ENCODE measurements around the gene ZNF691. TPM values are rescaled to one million over a fixed set of nuclear protein-coding genes. Genes with fewer than 3 reads are reported as not detected.
A peak's percentile ranks its signal among the peaks of the same experiment; 100 is the strongest.
"Not testable (repeated sequence)": the region's sequence is repeated elsewhere in the genome, so short reads cannot be mapped to it uniquely, and the experiment has no call there.

The ZNF691 gene
- 10 to 100 TPM in 6 of 12 donors, 1 to 10 TPM in 5, not detected in 1; 8.5 to 16.3 (median 10.5) TPM for polyA plus RNA-seq (ENCODE audit: insufficient read length in 12 of 12)
- long read RNA-seq, donor 1, partial matches to known transcripts: 0 of 3 reads
- long read RNA-seq, donor 1, other reads (novel, unspliced or antisense): 0 of 3 reads
- long read RNA-seq, donor 2, partial matches to known transcripts: 0 of 3 reads
- long read RNA-seq, donor 2, other reads (novel, unspliced or antisense): 0 of 3 reads
- long read RNA-seq, donor 3, partial matches to known transcripts: 0 of 2 reads
- long read RNA-seq, donor 3, other reads (novel, unspliced or antisense): 0 of 2 reads
- long read RNA-seq, donor 4, partial matches to known transcripts: 0 of 3 reads
- long read RNA-seq, donor 4, other reads (novel, unspliced or antisense): 0 of 3 reads
- long read RNA-seq, donor 5, transcript ZNF691-206 (2 exons, 1,577 nt): major isoform, 6 of 8 reads
- long read RNA-seq, donor 5, partial matches to known transcripts: 0 of 8 reads
- long read RNA-seq, donor 5, other reads (novel, unspliced or antisense): 0 of 8 reads
- long read RNA-seq, donor 6, partial matches to known transcripts: 0 of 1 reads
- long read RNA-seq, donor 6, other reads (novel, unspliced or antisense): 0 of 1 reads
- long read RNA-seq, donor 7, partial matches to known transcripts: 0 of 2 reads
- long read RNA-seq, donor 7, other reads (novel, unspliced or antisense): 0 of 2 reads
- long read RNA-seq, donor 8, partial matches to known transcripts: 0 of 6 reads
- long read RNA-seq, donor 8, other reads (novel, unspliced or antisense): 0 of 6 reads
- long read RNA-seq, donor 9, partial matches to known transcripts: 0 of 1 reads
- long read RNA-seq, donor 9, other reads (novel, unspliced or antisense): 0 of 1 reads
- long read RNA-seq, donor 10, partial matches to known transcripts: 0 of 2 reads
- long read RNA-seq, donor 10, other reads (novel, unspliced or antisense): 0 of 2 reads
- long read RNA-seq, donor 11, partial matches to known transcripts: 5 of 13 reads
- long read RNA-seq, donor 11, other reads (novel, unspliced or antisense): 0 of 13 reads

GRCh38 chr1:42846257-42847110 lies at the start of gene ZNF691:
TSS of gene ZNF691 (plus strand) at chr1:42846613. CDS start at chr1:42849659, 3,046 bp downstream.
- DNase-seq: peak; percentile 97

- no peak for DNase-seq
These were observed 49.0 kb upstream of the ZNF691 start for GRCh38 chr1:42797414-42797813.

- no peak for DNase-seq
These were observed 48.4 kb upstream of the ZNF691 start for GRCh38 chr1:42797979-42798378.

GRCh38 chr1:42801832-42802473 lies 44.5 kb upstream of the ZNF691 start:
- peak; percentile 48 for DNase-seq

GRCh38 chr1:42806171-42806570 lies 40.2 kb upstream of the ZNF691 start:
- DNase-seq: no peak

GRCh38 chr1:42806593-42806992 lies 39.8 kb upstream of the ZNF691 start:
- no peak for DNase-seq

GRCh38 chr1:42807056-42807668 lies 39.3 kb upstream of the ZNF691 start:
- no peak for DNase-seq

GRCh38 chr1:42814815-42815214 lies 31.6 kb upstream of the ZNF691 start:
- not testable (repeated sequence) for DNase-seq

GRCh38 chr1:42815941-42816584 lies 30.4 kb upstream of the ZNF691 start:
- peak; percentile 31 for DNase-seq

- DNase-seq: peak; percentile 90
These were observed 29.6 kb upstream of the ZNF691 start, which contains the start of the genes ERMAP and SVBP for GRCh38 chr1:42816585-42817439. TSS of gene ERMAP (plus strand) at chr1:42817122. CDS start at chr1:42830449, 13,327 bp downstream. TSS of gene SVBP (minus strand) at chr1:42817397. CDS start at chr1:42816544, 853 bp downstream.

- no peak for DNase-seq
These were observed 29.0 kb upstream of the ZNF691 start for GRCh38 chr1:42817440-42817767.

GRCh38 chr1:42817976-42818375 lies 28.4 kb upstream of the ZNF691 start:
- no peak for DNase-seq

- no peak for DNase-seq
These were observed 25.6 kb upstream of the ZNF691 start for GRCh38 chr1:42820813-42821212.

GRCh38 chr1:42821690-42822089 lies 24.7 kb upstream of the ZNF691 start:
- DNase-seq: no peak

- DNase-seq: no peak
These were observed 23.5 kb upstream of the ZNF691 start for GRCh38 chr1:42822800-42823392.

GRCh38 chr1:42824481-42825035 lies 21.9 kb upstream of the ZNF691 start:
- no peak for DNase-seq

GRCh38 chr1:42825036-42825851 lies 21.2 kb upstream of the ZNF691 start:
- DNase-seq: no peak
